ENCODE data around the gene LMCD1.

- no peak for TF ChIP-seq EZH2 (IDR thresholded peaks at IDR 0.05; ENCODE audit: low read length, missing control alignments)
- no peak for TF ChIP-seq CTCF (conservative IDR thresholded peaks at IDR 0.05 in 1 of 2, IDR thresholded peaks at IDR 0.05 in 1 of 2; ENCODE audit: low read depth in 1 of 2, low read length in 2 of 2)
Measured at GRCh38 chr3:8503461-8503860, 1.8 kb downstream of the LMCD1 start.
